Neural cell (in vitro differentiated cells): ENCODE measurements around the gene TEX35.

Experiments used
- SMC3 ChIP-seq: fragments of 450-650 bp; conservative IDR thresholded peaks from 2 replicates; pipeline ENCODE4 v1.6.1; 2014; ENCODE audit warnings: antibody characterized with exemption, mild to moderate bottlenecking, moderate library complexity; ENCODE audit not compliant: poor library complexity
- TF ChIP-seq, protein P1 (sequence below): fragments of 450-650 bp; IDR thresholded peaks from 2 replicates; pipeline ENCODE4 v1.5.1; 2014; ENCODE audit warnings: antibody characterized with exemption, mild to moderate bottlenecking, moderate library complexity; ENCODE audit not compliant: poor library complexity, severe bottlenecking

DNA sequence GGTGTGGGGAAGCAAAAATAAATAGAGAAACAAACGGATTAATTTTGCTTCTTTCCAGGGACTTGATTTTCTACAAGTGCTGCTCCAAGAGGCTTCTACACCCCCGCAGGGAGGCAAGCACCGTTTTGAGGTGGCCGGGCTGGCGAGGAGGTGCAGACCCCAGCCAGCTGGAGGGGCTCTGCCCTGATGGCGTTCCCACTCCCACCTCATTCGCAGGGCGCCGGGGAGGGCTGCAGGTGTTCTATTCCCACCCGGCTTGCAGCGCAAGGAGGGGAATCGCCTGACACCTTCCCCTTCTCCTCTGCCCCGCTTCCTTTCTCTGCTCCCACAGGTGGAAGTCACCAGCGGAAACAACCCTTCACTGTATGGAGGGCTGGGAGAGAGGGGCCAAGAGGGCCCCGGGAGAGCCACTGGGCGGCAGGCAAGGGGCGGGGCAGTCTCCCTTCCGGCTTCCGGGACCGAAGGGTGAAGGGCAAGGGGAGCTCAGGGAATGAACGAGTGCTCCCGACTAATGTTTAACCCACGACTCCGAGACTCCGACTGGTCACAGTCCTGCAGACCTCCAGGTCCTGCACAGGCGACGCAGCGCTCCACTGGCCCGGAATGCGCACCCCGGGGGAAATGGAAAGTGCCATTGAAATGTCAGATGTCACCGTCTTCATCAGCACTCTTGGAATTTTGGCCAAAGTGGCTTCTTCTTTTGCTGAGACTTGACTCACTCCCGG lies 29.1 kb downstream of the TEX35 start:
- no peak for TF ChIP-seq SMC3
- TF ChIP-seq, protein P1, sequence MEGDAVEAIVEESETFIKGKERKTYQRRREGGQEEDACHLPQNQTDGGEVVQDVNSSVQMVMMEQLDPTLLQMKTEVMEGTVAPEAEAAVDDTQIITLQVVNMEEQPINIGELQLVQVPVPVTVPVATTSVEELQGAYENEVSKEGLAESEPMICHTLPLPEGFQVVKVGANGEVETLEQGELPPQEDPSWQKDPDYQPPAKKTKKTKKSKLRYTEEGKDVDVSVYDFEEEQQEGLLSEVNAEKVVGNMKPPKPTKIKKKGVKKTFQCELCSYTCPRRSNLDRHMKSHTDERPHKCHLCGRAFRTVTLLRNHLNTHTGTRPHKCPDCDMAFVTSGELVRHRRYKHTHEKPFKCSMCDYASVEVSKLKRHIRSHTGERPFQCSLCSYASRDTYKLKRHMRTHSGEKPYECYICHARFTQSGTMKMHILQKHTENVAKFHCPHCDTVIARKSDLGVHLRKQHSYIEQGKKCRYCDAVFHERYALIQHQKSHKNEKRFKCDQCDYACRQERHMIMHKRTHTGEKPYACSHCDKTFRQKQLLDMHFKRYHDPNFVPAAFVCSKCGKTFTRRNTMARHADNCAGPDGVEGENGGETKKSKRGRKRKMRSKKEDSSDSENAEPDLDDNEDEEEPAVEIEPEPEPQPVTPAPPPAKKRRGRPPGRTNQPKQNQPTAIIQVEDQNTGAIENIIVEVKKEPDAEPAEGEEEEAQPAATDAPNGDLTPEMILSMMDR: no peak
